ENCODE measurements around the gene NPDC1.
A peak's percentile ranks its signal among the peaks of the same experiment; 100 is the strongest.

The NPDC1 gene

GRCh38 chr9:137052998-137053943 lies 7.3 kb upstream of the NPDC1 start:
- H3K4me1 ChIP-seq (ENCODE audit: low read length) = no peaks in the 10 kb centered on the region
- H4K20me1 ChIP-seq (ENCODE audit: insufficient read depth, low read length) = no peaks in the 10 kb centered on the region
- no peaks in the 10 kb centered on the region for H3K79me2 ChIP-seq (ENCODE audit: low read length)
- no peaks in the 10 kb centered on the region for H3K9me3 ChIP-seq (replicated peaks; ENCODE audit: insufficient read depth, low read length)
- TF ChIP-seq CTCF (IDR thresholded peaks at IDR 0.05; ENCODE audit: low read length) (no peak), EZH2 (optimal IDR thresholded peaks at IDR 0.05; ENCODE audit: low read depth, low read length) (no peak), EZH2phosphoT487 (IDR thresholded peaks at IDR 0.05; ENCODE audit: low read length) (no peak)
- H3K27me3 ChIP-seq (replicated peaks; ENCODE audit: insufficient read depth, low read length) = peaks cover 74% of the 10 kb centered on the region
- no peak overlapping the region for H2AFZ ChIP-seq (ENCODE audit: low read length)
- H3K9ac ChIP-seq (ENCODE audit: low read length) = no peak overlapping the region
- H3F3A ChIP-seq (ENCODE audit: insufficient read depth, low read length) = no peaks in the 10 kb centered on the region
- no peak for DNase-seq
- peak overlapping the region; percentile 70; the same call in 1 of the 2 replicates for H3K4me2 ChIP-seq (ENCODE audit: low read depth, low read length)
- no peaks in the 10 kb centered on the region for H3K9me2 ChIP-seq (replicated peaks; ENCODE audit: insufficient read depth, low read length)
- no peaks in the 10 kb centered on the region for H3K36me3 ChIP-seq (replicated peaks; ENCODE audit: insufficient read depth, low read length)
- H3K27ac ChIP-seq (ENCODE audit: low read length) = no peak overlapping the region
- H3K4me3 ChIP-seq (ENCODE audit: low read length) = peak overlapping the region; percentile 34

- Histone ChIP-seq H3K27me3 (replicated peaks; ENCODE audit: insufficient read depth, low read length) (peaks cover 73% of the 10 kb centered on the region), H3K27ac (ENCODE audit: low read length) (no peak overlapping the region), H3K9ac (ENCODE audit: low read length) (no peak overlapping the region), H4K20me1 (ENCODE audit: insufficient read depth, low read length) (no peaks in the 10 kb centered on the region), H3K9me2 (replicated peaks; ENCODE audit: insufficient read depth, low read length) (no peaks in the 10 kb centered on the region), H3K9me3 (replicated peaks; ENCODE audit: insufficient read depth, low read length) (no peaks in the 10 kb centered on the region), H3K4me3 (ENCODE audit: low read length) (no peak overlapping the region), H3K79me2 (ENCODE audit: low read length) (no peaks in the 10 kb centered on the region), H3K4me1 (ENCODE audit: low read length) (no peaks in the 10 kb centered on the region), H2AFZ (ENCODE audit: low read length) (no peak overlapping the region), H3F3A (ENCODE audit: insufficient read depth, low read length) (no peaks in the 10 kb centered on the region), H3K4me2 (ENCODE audit: low read depth, low read length) (no peak overlapping the region), H3K36me3 (replicated peaks; ENCODE audit: insufficient read depth, low read length) (no peaks in the 10 kb centered on the region)
- DNase-seq = no peak
- TF ChIP-seq EZH2phosphoT487 (IDR thresholded peaks at IDR 0.05; ENCODE audit: low read length) = no peak
- TF ChIP-seq EZH2 (optimal IDR thresholded peaks at IDR 0.05; ENCODE audit: low read depth, low read length) = no peak
- TF ChIP-seq CTCF (IDR thresholded peaks at IDR 0.05; ENCODE audit: low read length) = no peak
Measured at GRCh38 chr9:137052293-137052692, 6.3 kb upstream of the NPDC1 start.

GRCh38 chr9:137051145-137051724 lies 5.3 kb upstream of the NPDC1 start:
- H3K4me2 ChIP-seq (ENCODE audit: low read depth, low read length) = no peak overlapping the region
- H3K27ac ChIP-seq (ENCODE audit: low read length) = no peak overlapping the region
- TF ChIP-seq CTCF (IDR thresholded peaks at IDR 0.05; ENCODE audit: low read length) (no peak), EZH2 (optimal IDR thresholded peaks at IDR 0.05; ENCODE audit: low read depth, low read length) (no peak), EZH2phosphoT487 (IDR thresholded peaks at IDR 0.05; ENCODE audit: low read length) (no peak)
- no peak for DNase-seq
- H3F3A ChIP-seq (ENCODE audit: insufficient read depth, low read length) = no peaks in the 10 kb centered on the region
- H3K36me3 ChIP-seq (replicated peaks; ENCODE audit: insufficient read depth, low read length) = no peaks in the 10 kb centered on the region
- no peak overlapping the region for H3K9ac ChIP-seq (ENCODE audit: low read length)
- H3K9me2 ChIP-seq (replicated peaks; ENCODE audit: insufficient read depth, low read length) = no peaks in the 10 kb centered on the region
- H3K27me3 ChIP-seq (replicated peaks; ENCODE audit: insufficient read depth, low read length) = peaks cover 76% of the 10 kb centered on the region
- no peak overlapping the region for H3K4me3 ChIP-seq (ENCODE audit: low read length)
- no peaks in the 10 kb centered on the region for H3K9me3 ChIP-seq (replicated peaks; ENCODE audit: insufficient read depth, low read length)
- H3K4me1 ChIP-seq (ENCODE audit: low read length) = no peaks in the 10 kb centered on the region
- H3K79me2 ChIP-seq (ENCODE audit: low read length) = no peaks in the 10 kb centered on the region
- H4K20me1 ChIP-seq (ENCODE audit: insufficient read depth, low read length) = no peaks in the 10 kb centered on the region
- no peak overlapping the region for H2AFZ ChIP-seq (ENCODE audit: low read length)
